Mesendoderm (in vitro differentiated cells): ENCODE results near the gene TSPAN11.
"Not testable (repeated sequence)": the region's sequence is repeated elsewhere in the genome, so short reads cannot be mapped to it uniquely, and the experiment has no call there.

Source experiments
- DNase-seq: peaks from one replicate; pipeline ENCODE4 v3.0.0; 2013
- H2AK5ac ChIP-seq: 2 replicates; pipeline ENCODE4 v1.6.1; 2013; ENCODE audit warnings: low read length, inconsistent platforms
- H2BK120ac ChIP-seq: 2 replicates; pipeline ENCODE4 v1.6.1; 2013; ENCODE audit warnings: low read depth, mild to moderate bottlenecking, low read length, moderate library complexity, mixed read lengths
- H2BK15ac ChIP-seq: replicated peaks from 2 replicates; pipeline ENCODE4 v1.6.1; 2013; ENCODE audit warnings: low read depth, mild to moderate bottlenecking, moderate library complexity
- H2BK5ac ChIP-seq: 2 replicates; pipeline ENCODE4 v1.6.1; 2013; ENCODE audit warnings: low read length, inconsistent platforms
- H3K18ac ChIP-seq: 2 replicates; pipeline ENCODE4 v1.6.1; 2013; ENCODE audit warnings: mild to moderate bottlenecking, low read length, mixed read lengths
- H3K23ac ChIP-seq: one replicate; pipeline ENCODE4 v1.6.1; 2013; ENCODE audit warnings: low read length
- H3K27ac ChIP-seq: 2 replicates; pipeline ENCODE4 v1.5.1; 2013; ENCODE audit warnings: low read depth, mild to moderate bottlenecking, inconsistent platforms, low read length, moderate library complexity
- H3K27me3 ChIP-seq: 2 replicates; pipeline ENCODE4 v1.6.1; 2013; ENCODE audit warnings: low read length, control low read depth, mild to moderate bottlenecking, inconsistent platforms; ENCODE audit not compliant: insufficient read depth, poor library complexity
- H3K36me3 ChIP-seq: 2 replicates; pipeline ENCODE4 v1.6.1; 2013; ENCODE audit warnings: low read length, inconsistent platforms; ENCODE audit not compliant: control insufficient read depth, insufficient read depth
- H3K4ac ChIP-seq: one replicate; pipeline ENCODE4 v1.6.1; 2013; ENCODE audit warnings: low read depth, mild to moderate bottlenecking, low read length, moderate library complexity
- H3K4me1 ChIP-seq: 2 replicates; pipeline ENCODE4 v1.6.1; 2013; ENCODE audit warnings: low read depth, low read length, inconsistent platforms; ENCODE audit not compliant: control insufficient read depth
- H3K4me2 ChIP-seq: 2 replicates; pipeline ENCODE4 v1.6.1; 2013; ENCODE audit warnings: low read length
- H3K4me3 ChIP-seq: 2 replicates; pipeline ENCODE4 v1.5.1; 2013; ENCODE audit warnings: mild to moderate bottlenecking, low read length
- H3K56ac ChIP-seq: one replicate; pipeline ENCODE4 v1.6.1; 2013; ENCODE audit warnings: low read length
- H3K79me1 ChIP-seq: 2 replicates; pipeline ENCODE4 v1.6.1; 2013; ENCODE audit warnings: low read length, inconsistent platforms
- H3K79me2 ChIP-seq: 2 replicates; pipeline ENCODE4 v1.6.1; 2013; ENCODE audit warnings: mild to moderate bottlenecking, low read length; ENCODE audit not compliant: control insufficient read depth, insufficient read depth
- H3K9ac ChIP-seq: 2 replicates; pipeline ENCODE4 v1.6.1; 2013; ENCODE audit warnings: low read length, inconsistent platforms
- H4K5ac ChIP-seq: one replicate; pipeline ENCODE4 v1.6.1; 2013; ENCODE audit warnings: low read length
- H4K8ac ChIP-seq: one replicate; pipeline ENCODE4 v1.6.1; 2013; ENCODE audit warnings: low read depth, mild to moderate bottlenecking, control low read depth, low read length, moderate library complexity
- WGBS: extraction: QIAGEN DNeasy Blood & Tissue Kit; methylation state at CpG from one replicate; pipeline ENCODE4 v1.1.7; 2013; ENCODE audit warnings: low lambda C conversion rate, missing lambda C conversion rate; ENCODE audit not compliant: insufficient coverage; ENCODE audit errors: extremely low coverage; 5-methylcytosine and 5-hydroxymethylcytosine counted together

Gene TSPAN11

GRCh38 chr12:31012567-31012891 is 86.0 kb downstream of the TSPAN11 start:
- H3K27me3 ChIP-seq, H3K4me2 ChIP-seq, H3K4me1 ChIP-seq, H3K56ac ChIP-seq, H3K4me3 ChIP-seq, H3K79me1 ChIP-seq, DNase-seq, H2BK15ac ChIP-seq, H3K23ac ChIP-seq, H2AK5ac ChIP-seq, H2BK120ac ChIP-seq, H3K79me2 ChIP-seq, H3K4ac ChIP-seq, H4K5ac ChIP-seq, H2BK5ac ChIP-seq, H3K18ac ChIP-seq, H4K8ac ChIP-seq, H3K27ac ChIP-seq, H3K9ac ChIP-seq, H3K36me3 ChIP-seq: not testable (repeated sequence)
- WGBS = no CpG with 5 or more reads among the region's 7 CpGs

DNA sequence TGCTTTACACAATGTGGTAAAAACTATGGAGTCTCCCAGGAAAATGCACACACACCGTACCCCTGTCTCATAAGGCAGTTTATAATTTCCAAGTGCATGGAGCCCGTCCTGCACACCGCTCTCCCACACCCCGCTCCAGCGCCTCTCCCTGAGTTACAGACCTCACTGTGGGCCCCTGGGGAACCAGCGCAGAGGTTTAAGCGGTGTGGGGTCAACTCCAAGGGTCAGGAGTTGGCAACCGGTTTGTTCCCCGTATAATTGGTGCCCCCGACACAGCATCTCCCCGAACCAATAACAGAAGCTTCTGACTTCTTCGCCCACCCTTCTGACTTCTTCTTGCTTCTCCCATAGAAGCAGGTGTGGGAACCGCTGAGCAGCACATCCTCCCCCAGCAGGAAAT is 88.7 kb downstream of the TSPAN11 start:
- Histone ChIP-seq H3K4me1 (no peaks in the 10 kb centered on the region), H3K4ac (no peak overlapping the region), H3K9ac (no peak overlapping the region), H4K5ac (no peak overlapping the region), H2BK120ac (no peak overlapping the region), H3K79me2 (no peaks in the 10 kb centered on the region), H3K4me2 (no peak overlapping the region), H2AK5ac (no peak overlapping the region), H4K8ac (no peak overlapping the region), H3K4me3 (no peak overlapping the region), H2BK5ac (no peak overlapping the region), H3K23ac (no peak overlapping the region), H3K56ac (no peak overlapping the region), H3K27me3 (no peaks in the 10 kb centered on the region), H3K79me1 (no peaks in the 10 kb centered on the region), H3K27ac (no peak overlapping the region), H2BK15ac (no peak overlapping the region), H3K18ac (no peak overlapping the region), H3K36me3 (no peaks in the 10 kb centered on the region)
- no CpG with 5 or more reads among the region's 13 CpGs for WGBS
- no peak for DNase-seq

GRCh38 chr12:31016057-31016456 is 89.5 kb downstream of the TSPAN11 start:
- H2AK5ac ChIP-seq = no peak overlapping the region
- WGBS = no CpG with 5 or more reads among the region's 9 CpGs
- no peak for DNase-seq
- no peak overlapping the region for H3K27ac ChIP-seq
- H2BK5ac ChIP-seq = no peak overlapping the region
- H4K5ac ChIP-seq = no peak overlapping the region
- no peaks in the 10 kb centered on the region for H3K4me1 ChIP-seq
- no peak overlapping the region for H2BK120ac ChIP-seq
- H3K4me3 ChIP-seq = no peak overlapping the region
- H3K79me2 ChIP-seq = no peaks in the 10 kb centered on the region
- no peak overlapping the region for H3K23ac ChIP-seq
- H3K56ac ChIP-seq = no peak overlapping the region
- H3K79me1 ChIP-seq = no peaks in the 10 kb centered on the region
- H2BK15ac ChIP-seq = no peak overlapping the region
- no peak overlapping the region for H4K8ac ChIP-seq
- H3K18ac ChIP-seq = no peak overlapping the region
- no peak overlapping the region for H3K4me2 ChIP-seq
- no peaks in the 10 kb centered on the region for H3K27me3 ChIP-seq
- no peak overlapping the region for H3K4ac ChIP-seq
- no peaks in the 10 kb centered on the region for H3K36me3 ChIP-seq
- no peak overlapping the region for H3K9ac ChIP-seq

GRCh38 chr12:31017535-31017934 is 91.0 kb downstream of the TSPAN11 start:
- Histone ChIP-seq H4K8ac (no peak overlapping the region), H3K23ac (no peak overlapping the region), H3K36me3 (no peaks in the 10 kb centered on the region), H3K4ac (no peak overlapping the region), H3K27ac (no peak overlapping the region), H3K79me2 (no peaks in the 10 kb centered on the region), H3K4me1 (no peaks in the 10 kb centered on the region), H3K56ac (no peak overlapping the region), H3K79me1 (no peaks in the 10 kb centered on the region), H3K18ac (no peak overlapping the region), H2AK5ac (no peak overlapping the region), H3K9ac (no peak overlapping the region), H2BK5ac (no peak overlapping the region), H3K4me3 (no peak overlapping the region), H3K27me3 (no peaks in the 10 kb centered on the region), H4K5ac (no peak overlapping the region), H3K4me2 (no peak overlapping the region), H2BK15ac (no peak overlapping the region), H2BK120ac (no peak overlapping the region)
- no CpG with 5 or more reads among the region's 4 CpGs for WGBS
- DNase-seq = no peak

- Histone ChIP-seq H2BK5ac (no peak overlapping the region), H2BK120ac (no peak overlapping the region), H3K4ac (no peak overlapping the region), H3K79me1 (no peaks in the 10 kb centered on the region), H3K79me2 (no peaks in the 10 kb centered on the region), H3K36me3 (no peaks in the 10 kb centered on the region), H3K4me2 (no peak overlapping the region), H3K18ac (no peak overlapping the region), H3K4me1 (no peaks in the 10 kb centered on the region), H3K23ac (no peak overlapping the region), H4K8ac (no peak overlapping the region), H3K56ac (no peak overlapping the region), H3K27ac (no peak overlapping the region), H4K5ac (no peak overlapping the region), H2AK5ac (no peak overlapping the region), H3K4me3 (no peak overlapping the region), H3K27me3 (no peaks in the 10 kb centered on the region), H2BK15ac (no peak overlapping the region), H3K9ac (no peak overlapping the region)
- DNase-seq = no peak
- no CpG with 5 or more reads among the region's 3 CpGs for WGBS
These were observed 91.7 kb downstream of the TSPAN11 start for GRCh38 chr12:31018106-31018789.

- Histone ChIP-seq H3K18ac (no peak overlapping the region), H3K27me3 (no peaks in the 10 kb centered on the region), H3K56ac (no peak overlapping the region), H2BK5ac (no peak overlapping the region), H3K36me3 (no peaks in the 10 kb centered on the region), H2BK15ac (no peak overlapping the region), H3K4me1 (no peaks in the 10 kb centered on the region), H3K79me1 (no peaks in the 10 kb centered on the region), H3K4me3 (no peak overlapping the region), H3K4ac (no peak overlapping the region), H4K8ac (no peak overlapping the region), H2AK5ac (no peak overlapping the region), H3K9ac (no peak overlapping the region), H2BK120ac (no peak overlapping the region), H3K79me2 (no peaks in the 10 kb centered on the region), H3K27ac (no peak overlapping the region), H3K23ac (no peak overlapping the region), H4K5ac (no peak overlapping the region), H3K4me2 (no peak overlapping the region)
- no peak for DNase-seq
- no CpG with 5 or more reads among the region's 6 CpGs for WGBS
These were observed 92.4 kb downstream of the TSPAN11 start for GRCh38 chr12:31018790-31019505.
